PC-3 (cell line): ENCODE data around the gene CDH4. TPM values are rescaled to one million over a fixed set of nuclear protein-coding genes. Genes with fewer than 3 reads are reported as not detected.

Experiments
- ATAC-seq: fragments of 200-7000 bp; cut with Tn5 transposase; 2 replicates; pipeline ENCODE4 v1.9.1; 2020; ENCODE audit warnings: mild to moderate bottlenecking, moderate library complexity
- BruUV-seq: library from RNA; stranded (reverse); fragments of 400-500 nt; replicated peaks from 2 replicates; lab custom pipeline; 2021; lab: Mats Ljungman, UMichigan
- CTCF ChIA-PET: fragments of 300-600 bp; sonication (Branson Sonifier 250); formaldehyde crosslinking; loops from one replicate; lab custom pipeline; 2022; ENCODE audit warnings: antibody characterized with exemption; lab: Charles Lee
- POLR2A ChIA-PET: fragments of 300-600 bp; sonication (Branson Sonifier 250); formaldehyde crosslinking; loops from one replicate; lab custom pipeline; 2022; ENCODE audit warnings: antibody characterized with exemption; ENCODE audit not compliant: unreplicated experiment; lab: Charles Lee
- DNase-seq: peaks from one replicate; pipeline ENCODE4 v3.0.0-alpha.2; 2015
- H2AFZ ChIP-seq: fragments of 300-600 bp; sonication (generic); 2 replicates; pipeline ENCODE4 v1.6.0; 2016; ENCODE audit warnings: antibody characterized with exemption, low read length
- H3F3A ChIP-seq: fragments of 300-600 bp; sonication (generic); one replicate; pipeline ENCODE4 v1.6.0; 2017; ENCODE audit warnings: antibody characterized with exemption, low read length, control low read depth, mild to moderate bottlenecking; ENCODE audit not compliant: unreplicated experiment
- H3K27ac ChIP-seq: fragments of 300-600 bp; sonication (generic); 2 replicates; pipeline ENCODE4 v1.5.1; 2016; ENCODE audit warnings: mild to moderate bottlenecking, low read length
- H3K27me3 ChIP-seq: fragments of 300-600 bp; sonication (generic); 2 replicates; pipeline ENCODE4 v1.6.1; 2016; ENCODE audit warnings: low read length, mixed read lengths
- H3K36me3 ChIP-seq: fragments of 300-600 bp; sonication (generic); 2 replicates; pipeline ENCODE4 v1.6.1; 2016; ENCODE audit warnings: low read depth, mixed run types, low read length, mixed read lengths
- H3K4me1 ChIP-seq: fragments of 300-600 bp; sonication (generic); 2 replicates; pipeline ENCODE4 v1.5.1; 2016; ENCODE audit warnings: low read length; ENCODE audit not compliant: insufficient read depth
- H3K4me2 ChIP-seq: fragments of 300-600 bp; sonication (generic); 2 replicates; pipeline ENCODE4 v1.6.0; 2016; ENCODE audit warnings: low read length
- H3K4me3 ChIP-seq: fragments of 300-600 bp; sonication (generic); 2 replicates; pipeline ENCODE4 v1.5.1; 2016; ENCODE audit warnings: mild to moderate bottlenecking, low read length, mixed read lengths
- H3K79me2 ChIP-seq: fragments of 300-600 bp; sonication (generic); 2 replicates; pipeline ENCODE4 v1.6.1; 2017; ENCODE audit warnings: low read length, mixed read lengths
- H3K9ac ChIP-seq: fragments of 300-600 bp; sonication (generic); 2 replicates; pipeline ENCODE4 v1.6.0; 2016; ENCODE audit warnings: mild to moderate bottlenecking, low read length
- H3K9me2 ChIP-seq: fragments of 300-600 bp; sonication (generic); replicated peaks from 2 replicates; pipeline ENCODE4 v1.6.1; 2016; ENCODE audit warnings: mixed run types, low read length, mixed read lengths
- H3K9me3 ChIP-seq: fragments of 300-600 bp; sonication (generic); 2 replicates; pipeline ENCODE4 v1.6.1; 2016; ENCODE audit warnings: low read length, mixed read lengths
- H4K20me1 ChIP-seq: fragments of 300-600 bp; sonication (generic); 2 replicates; pipeline ENCODE4 v1.6.1; 2016; ENCODE audit warnings: low read length, mixed read lengths
- EZH2 ChIP-seq: fragments of 300-600 bp; sonication (generic); IDR thresholded peaks from one replicate; pipeline ENCODE4 v1.6.1; 2017; ENCODE audit warnings: antibody characterized with exemption, mild to moderate bottlenecking, low read length; ENCODE audit not compliant: unreplicated experiment
- EZH2phosphoT487 ChIP-seq: fragments of 300-600 bp; sonication (generic); IDR thresholded peaks from 2 replicates; pipeline ENCODE4 v1.6.1; 2018; ENCODE audit warnings: mild to moderate bottlenecking, antibody characterized with exemption, low read length, borderline replicate concordance
- intact Hi-C: fragments of 100-400 bp; cut with micrococcal nuclease; formaldehyde crosslinking; loops from 2 replicates; pipeline ENCODE4 v1.9.0; 2023
- total RNA-seq: library from RNA; depleted of rRNA; stranded (reverse); fragments of >200 nt; gene quantifications from 2 replicates; pipeline ENCODE4 v1.2.3, GENCODE V29; 2014
- TF ChIP-seq, protein P1 (sequence below): fragments of 300-600 bp; sonication (generic); conservative IDR thresholded peaks from 2 replicates; pipeline ENCODE4 v1.5.1; 2017; ENCODE audit warnings: antibody characterized with exemption, low read depth, mild to moderate bottlenecking, low read length

The CDH4 gene
- total RNA-seq, 1 experiment from 2014 or later: not detected

DNA sequence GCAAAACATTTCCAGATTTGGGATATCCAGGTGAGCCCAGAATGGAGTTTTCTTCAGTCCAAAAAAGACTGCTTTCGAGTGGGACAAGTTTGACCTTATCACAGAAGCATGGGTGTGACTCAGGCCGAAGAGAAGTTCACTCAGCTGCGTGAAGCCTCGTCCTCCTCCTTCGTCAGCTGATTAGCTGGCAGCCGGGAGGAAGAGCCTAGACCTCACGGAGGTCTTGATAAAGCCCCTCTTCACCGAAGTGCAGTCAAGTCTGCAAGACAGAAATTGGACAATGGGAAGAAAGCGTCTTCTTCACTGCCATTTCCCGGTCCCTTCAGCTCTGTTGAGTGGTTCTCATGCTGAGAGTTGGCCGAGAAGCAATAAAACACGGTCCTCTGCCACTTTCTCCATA is 449.7 kb downstream of the CDH4 start:
- CTCF ChIA-PET: no interaction called here
- DNase-seq (no peak), ATAC-seq (no peak)
- no peak overlapping the region for H3K4me3 ChIP-seq
- H3K9ac ChIP-seq: no peak overlapping the region
- no peak overlapping the region for H3K27ac ChIP-seq
- no peaks in the 10 kb centered on the region for H3K9me2 ChIP-seq
- H3K27me3 ChIP-seq: peaks cover 99% of the 10 kb centered on the region
- no TSS peak for BruUV-seq
- no peaks in the 10 kb centered on the region for H3F3A ChIP-seq
- no peaks in the 10 kb centered on the region for H4K20me1 ChIP-seq
- H3K4me1 ChIP-seq: no peaks in the 10 kb centered on the region
- POLR2A ChIA-PET: no interaction called here
- H3K79me2 ChIP-seq: no peaks in the 10 kb centered on the region
- H3K9me3 ChIP-seq: no peaks in the 10 kb centered on the region
- TF ChIP-seq, protein P1, sequence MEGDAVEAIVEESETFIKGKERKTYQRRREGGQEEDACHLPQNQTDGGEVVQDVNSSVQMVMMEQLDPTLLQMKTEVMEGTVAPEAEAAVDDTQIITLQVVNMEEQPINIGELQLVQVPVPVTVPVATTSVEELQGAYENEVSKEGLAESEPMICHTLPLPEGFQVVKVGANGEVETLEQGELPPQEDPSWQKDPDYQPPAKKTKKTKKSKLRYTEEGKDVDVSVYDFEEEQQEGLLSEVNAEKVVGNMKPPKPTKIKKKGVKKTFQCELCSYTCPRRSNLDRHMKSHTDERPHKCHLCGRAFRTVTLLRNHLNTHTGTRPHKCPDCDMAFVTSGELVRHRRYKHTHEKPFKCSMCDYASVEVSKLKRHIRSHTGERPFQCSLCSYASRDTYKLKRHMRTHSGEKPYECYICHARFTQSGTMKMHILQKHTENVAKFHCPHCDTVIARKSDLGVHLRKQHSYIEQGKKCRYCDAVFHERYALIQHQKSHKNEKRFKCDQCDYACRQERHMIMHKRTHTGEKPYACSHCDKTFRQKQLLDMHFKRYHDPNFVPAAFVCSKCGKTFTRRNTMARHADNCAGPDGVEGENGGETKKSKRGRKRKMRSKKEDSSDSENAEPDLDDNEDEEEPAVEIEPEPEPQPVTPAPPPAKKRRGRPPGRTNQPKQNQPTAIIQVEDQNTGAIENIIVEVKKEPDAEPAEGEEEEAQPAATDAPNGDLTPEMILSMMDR: no peak
- TF ChIP-seq EZH2phosphoT487: no peak
- TF ChIP-seq EZH2: no peak
- intact Hi-C loops: no loop called here
- H3K4me2 ChIP-seq: no peak overlapping the region
- H3K36me3 ChIP-seq: no peaks in the 10 kb centered on the region
- H2AFZ ChIP-seq: no peak overlapping the region

DNA sequence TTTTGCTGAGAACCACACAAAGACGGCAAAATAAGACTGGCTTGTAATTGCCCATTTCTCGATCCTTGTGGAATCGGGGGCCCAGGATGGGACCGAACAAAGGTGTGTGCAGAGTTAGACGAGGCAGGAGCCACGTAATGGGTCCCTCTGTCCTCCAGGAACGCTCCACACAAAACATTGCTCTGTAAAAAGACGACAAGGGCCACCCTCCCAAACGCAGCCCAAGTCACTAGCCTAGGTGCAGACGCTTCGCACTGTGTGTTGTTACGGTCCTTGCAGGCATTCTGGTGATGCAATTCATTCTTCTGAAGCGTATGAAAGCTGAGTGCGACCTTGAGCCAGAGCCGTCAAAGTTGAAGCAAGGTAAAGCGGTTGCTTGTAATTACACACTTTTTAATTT is 450.2 kb downstream of the CDH4 start:
- Histone ChIP-seq H3K36me3 (no peaks in the 10 kb centered on the region), H3K4me3 (no peak overlapping the region), H3K4me2 (no peak overlapping the region), H3K79me2 (no peaks in the 10 kb centered on the region), H3K9me2 (no peaks in the 10 kb centered on the region), H4K20me1 (no peaks in the 10 kb centered on the region), H3K9me3 (no peaks in the 10 kb centered on the region), H2AFZ (no peak overlapping the region), H3F3A (no peaks in the 10 kb centered on the region), H3K27ac (no peak overlapping the region), H3K9ac (no peak overlapping the region), H3K27me3 (peaks cover 99% of the 10 kb centered on the region), H3K4me1 (no peaks in the 10 kb centered on the region)
- ChIA-PET POLR2A (no interaction called here), CTCF (no interaction called here)
- DNase-seq (no peak), ATAC-seq (no peak)
- TF ChIP-seq EZH2 (no peak), EZH2phosphoT487 (no peak)
- TF ChIP-seq, protein P1: no peak
- BruUV-seq: no TSS peak
- intact Hi-C loops: no loop called here

DNA sequence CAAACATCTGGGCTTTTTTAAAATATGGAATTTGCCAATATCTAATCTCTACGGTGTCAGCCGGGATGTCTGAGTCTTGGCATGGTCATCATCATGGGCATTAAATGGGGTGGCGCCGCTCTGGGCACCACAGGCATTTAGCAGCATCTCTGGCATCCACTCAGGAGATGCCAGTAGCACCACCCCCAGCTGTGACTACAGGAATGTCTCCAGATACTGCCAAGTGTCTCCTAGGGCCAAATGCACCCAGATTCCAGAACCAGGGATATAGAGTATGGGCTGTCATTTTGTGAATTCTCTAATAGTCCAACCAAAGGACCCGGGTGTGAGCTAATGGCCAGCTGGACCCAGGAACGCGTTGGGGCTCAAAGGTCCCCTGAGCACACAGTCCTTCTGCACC is 452.6 kb downstream of the CDH4 start:
- H3K4me3 ChIP-seq: no peak overlapping the region
- no TSS peak for BruUV-seq
- DNase-seq: no peak

More for the DNA sequence above, 452.6 kb downstream of the CDH4 start:
- Histone ChIP-seq H3K79me2 (no peaks in the 10 kb centered on the region), H3K9ac (no peak overlapping the region), H3K9me3 (no peaks in the 10 kb centered on the region), H3K27me3 (peaks cover 99% of the 10 kb centered on the region), H2AFZ (no peak overlapping the region), H3K36me3 (no peaks in the 10 kb centered on the region), H3K9me2 (no peaks in the 10 kb centered on the region), H3K27ac (no peak overlapping the region), H3K4me2 (no peak overlapping the region), H4K20me1 (no peaks in the 10 kb centered on the region), H3K4me1 (no peaks in the 10 kb centered on the region), H3F3A (no peaks in the 10 kb centered on the region)
- CTCF ChIA-PET: no interaction called here
- TF ChIP-seq EZH2 (no peak), EZH2phosphoT487 (no peak)
- TF ChIP-seq, protein P1: no peak
- no peak for ATAC-seq
- intact Hi-C loops: no loop called here
- POLR2A ChIA-PET: no interaction called here
